Hepatocyte (in vitro differentiated cells): Measurements from ENCODE around the gene ZNF157.

Experiments
- CTCF ChIP-seq: fragments of 200-600 bp; sonication (generic); IDR thresholded peaks from 2 replicates; pipeline ENCODE4 v1.5.1; 2016; ENCODE audit warnings: antibody characterized with exemption, mild to moderate bottlenecking; ENCODE audit not compliant: poor library complexity
- EZH2 ChIP-seq: fragments of 200-600 bp; sonication (generic); IDR thresholded peaks from 2 replicates; pipeline ENCODE4 v1.6.1; 2016; ENCODE audit warnings: antibody characterized with exemption, mild to moderate bottlenecking, borderline replicate concordance

- TF ChIP-seq CTCF (no peak), EZH2 (no peak)
Measured at GRCh38 chrX:47370278-47370677, at the start of gene ZNF157.
